HEK293T (cell line): ENCODE results near the gene LYL1.

ENCODE experiments used
- CTCF ChIA-PET: fragments of 350-600 bp; formaldehyde crosslinking; extraction: SDS; loops from one replicate; lab custom pipeline; 2021; ENCODE audit warnings: antibody characterized with exemption, inconsistent platforms; lab: Yijun Ruan, JAX
- POLR2A ChIA-PET: fragments of 350-600 bp; formaldehyde crosslinking; extraction: SDS; loops from one replicate; lab custom pipeline; 2020; ENCODE audit warnings: antibody characterized with exemption, inconsistent platforms; lab: Yijun Ruan, JAX
- DNase-seq: peaks from one replicate; pipeline ENCODE4 v3.0.0; 2012; ENCODE audit warnings: mixed read lengths; ENCODE audit errors: extremely low spot score
- ARNT ChIP-seq: fragments of 450-650 bp; IDR thresholded peaks from 2 replicates; pipeline ENCODE4 v1.6.1; 2017; ENCODE audit warnings: mild to moderate bottlenecking
- BHLHE40 ChIP-seq: fragments of 450-650 bp; IDR thresholded peaks from 2 replicates; pipeline ENCODE4 v1.6.1; 2016; ENCODE audit warnings: mild to moderate bottlenecking, moderate library complexity, borderline replicate concordance
- CTBP1 ChIP-seq: fragments of 450-650 bp; IDR thresholded peaks from 2 replicates; pipeline ENCODE4 v1.6.1; 2016; ENCODE audit warnings: borderline replicate concordance
- ELF4 ChIP-seq: fragments of 450-650 bp; IDR thresholded peaks from 2 replicates; pipeline ENCODE4 v1.6.1; 2017; ENCODE audit warnings: antibody characterized with exemption
- FOXA1 ChIP-seq: fragments of 450-650 bp; IDR thresholded peaks from 2 replicates; pipeline ENCODE4 v1.6.1; 2016; ENCODE audit warnings: mild to moderate bottlenecking
- FOXK2 ChIP-seq: fragments of 450-650 bp; IDR thresholded peaks from 2 replicates; pipeline ENCODE4 v1.6.1; 2016; ENCODE audit warnings: mild to moderate bottlenecking
- FOXM1 ChIP-seq: fragments of 450-650 bp; IDR thresholded peaks from 2 replicates; pipeline ENCODE4 v1.6.1; 2017; ENCODE audit warnings: mild to moderate bottlenecking, borderline replicate concordance
- HDGF ChIP-seq: fragments of 450-650 bp; IDR thresholded peaks from 2 replicates; pipeline ENCODE4 v1.6.1; 2017; ENCODE audit warnings: antibody characterized with exemption, borderline replicate concordance
- L3MBTL2 ChIP-seq: fragments of 450-650 bp; conservative IDR thresholded peaks from 2 replicates; pipeline ENCODE4 v1.6.1; 2016; ENCODE audit warnings: mild to moderate bottlenecking
- LEF1 ChIP-seq: fragments of 450-650 bp; IDR thresholded peaks from 2 replicates; pipeline ENCODE4 v1.6.1; 2017; ENCODE audit warnings: mild to moderate bottlenecking, borderline replicate concordance
- NFRKB ChIP-seq: fragments of 450-650 bp; IDR thresholded peaks from 2 replicates; pipeline ENCODE4 v1.6.1; 2016; ENCODE audit warnings: mild to moderate bottlenecking, moderate library complexity
- SP1 ChIP-seq: fragments of 450-650 bp; IDR thresholded peaks from 2 replicates; pipeline ENCODE4 v1.6.1; 2017
- SUZ12 ChIP-seq: fragments of 450-650 bp; IDR thresholded peaks from 2 replicates; pipeline ENCODE4 v1.6.1; 2016; ENCODE audit warnings: mild to moderate bottlenecking
- TARDBP ChIP-seq: fragments of 450-650 bp; IDR thresholded peaks from 2 replicates; pipeline ENCODE4 v1.6.1; 2016
- ZNF384 ChIP-seq: fragments of 450-650 bp; IDR thresholded peaks from 2 replicates; pipeline ENCODE4 v1.6.1; 2016
- TF ChIP-seq, protein P1 (sequence below): fragments of 450-650 bp; IDR thresholded peaks from 2 replicates; pipeline ENCODE4 v1.6.1; 2016

The LYL1 gene

DNA sequence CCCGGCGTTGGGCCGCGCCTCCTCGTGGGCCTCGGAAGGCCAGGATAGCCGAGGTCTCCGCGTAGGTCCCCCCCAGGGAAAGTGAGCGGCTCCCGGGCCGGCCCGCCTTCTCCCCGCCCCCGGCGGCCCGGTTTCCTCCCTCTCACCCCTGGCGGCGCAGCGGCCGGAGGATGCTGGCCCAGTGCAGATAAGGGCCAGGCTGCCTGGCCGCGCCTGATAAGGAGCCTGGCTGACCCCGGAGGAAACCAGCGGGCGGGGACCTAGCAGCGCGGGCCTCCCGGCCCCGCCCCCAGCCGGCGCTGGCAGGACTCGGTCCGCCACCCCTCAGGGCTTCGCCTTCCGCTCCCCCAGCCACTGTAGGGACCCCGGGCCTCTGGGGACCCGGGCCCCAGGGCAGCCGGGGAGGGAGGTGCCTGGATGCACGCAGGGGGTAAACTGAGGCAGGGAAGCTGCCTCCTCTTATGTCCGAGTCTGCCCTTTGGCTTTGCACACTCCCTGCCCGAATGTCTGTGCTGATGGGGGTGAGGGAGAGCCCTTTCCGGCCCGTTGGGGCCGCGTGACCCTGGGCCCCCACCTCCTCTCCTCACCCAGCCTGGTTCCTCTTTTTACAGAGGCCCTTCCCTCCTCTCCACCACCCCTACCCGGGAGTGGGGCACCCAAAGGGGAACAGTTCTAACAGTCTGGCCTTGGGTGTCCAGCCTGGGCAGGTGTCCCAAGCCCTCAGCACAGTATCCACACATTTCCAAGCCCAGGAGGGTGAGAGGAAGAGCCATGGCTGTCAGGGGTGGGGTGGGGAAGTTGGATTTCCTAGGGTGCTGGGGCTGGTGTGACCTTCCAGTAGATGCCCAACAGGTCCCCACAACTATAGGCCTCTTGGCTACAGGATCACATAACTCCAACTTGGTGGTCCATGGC is at the start of gene LYL1:
TSS of gene LYL1 (minus strand) at position 193 of the 915 bp plus-strand sequence. CDS start 1,687 bp downstream, outside the sequence.
- DNase-seq, result no peak
- ChIA-PET POLR2A (no interaction called here), CTCF (interaction anchor here (1.5 kb wide), 1 partner anchor 138 kb away, joined by 4 read pairs; no protein-coding TSS in a partner anchor)
- TF ChIP-seq LEF1 (no peak), BHLHE40 (no peak), ELF4 (no peak), NFRKB (no peak), TARDBP (no peak), FOXM1 (no peak), HDGF (no peak), ARNT (no peak), SP1 (no peak)
- TF ChIP-seq, protein P1, sequence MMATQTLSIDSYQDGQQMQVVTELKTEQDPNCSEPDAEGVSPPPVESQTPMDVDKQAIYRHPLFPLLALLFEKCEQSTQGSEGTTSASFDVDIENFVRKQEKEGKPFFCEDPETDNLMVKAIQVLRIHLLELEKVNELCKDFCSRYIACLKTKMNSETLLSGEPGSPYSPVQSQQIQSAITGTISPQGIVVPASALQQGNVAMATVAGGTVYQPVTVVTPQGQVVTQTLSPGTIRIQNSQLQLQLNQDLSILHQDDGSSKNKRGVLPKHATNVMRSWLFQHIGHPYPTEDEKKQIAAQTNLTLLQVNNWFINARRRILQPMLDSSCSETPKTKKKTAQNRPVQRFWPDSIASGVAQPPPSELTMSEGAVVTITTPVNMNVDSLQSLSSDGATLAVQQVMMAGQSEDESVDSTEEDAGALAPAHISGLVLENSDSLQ, result no peak

DNA sequence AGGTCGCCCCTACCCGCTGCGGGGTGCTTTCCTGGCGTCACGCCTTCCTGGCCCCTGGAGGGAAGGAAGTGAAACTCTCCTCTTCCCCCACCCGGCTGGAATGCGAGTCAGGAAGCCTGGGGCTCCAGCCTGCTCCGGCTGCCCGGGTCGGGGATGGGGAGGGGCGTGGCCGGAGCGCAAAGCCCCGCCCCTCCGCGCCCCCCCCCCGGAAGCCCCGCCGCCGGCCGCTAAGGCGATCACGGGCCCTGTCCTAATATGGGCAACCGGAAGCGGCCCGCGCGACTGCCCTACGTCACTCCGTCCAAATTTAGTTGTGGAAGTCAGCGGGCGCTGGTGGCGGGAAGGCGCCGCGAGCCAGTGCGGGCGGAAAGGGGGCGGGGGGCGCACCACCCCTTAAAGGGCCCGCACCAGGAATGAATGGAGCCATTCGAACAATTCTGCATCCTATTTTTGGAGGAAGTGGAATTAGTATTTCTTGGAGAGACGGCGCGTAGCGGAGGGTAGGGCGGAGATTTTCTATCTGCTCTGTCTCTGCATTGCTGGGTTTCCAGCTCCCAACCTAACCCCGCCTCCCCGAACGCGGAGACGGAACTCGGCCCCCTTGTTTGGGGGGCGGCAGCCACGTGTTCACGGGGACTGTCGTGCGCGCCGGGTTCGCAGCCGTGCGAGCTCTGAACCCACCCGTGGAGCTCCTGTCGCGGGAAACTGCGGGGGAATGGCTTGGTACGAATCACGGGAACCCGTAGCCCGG is 49.1 kb upstream of the LYL1 start:
- TF ChIP-seq FOXM1, result peak; percentile 48; the same call in 1 of the 2 replicates
- TF ChIP-seq, protein P1, result peak; percentile 40; the same call in 1 of the 2 replicates
- peak; percentile 76 for TF ChIP-seq L3MBTL2
- no peak for TF ChIP-seq SUZ12
- TF ChIP-seq SP1, result no peak
- TF ChIP-seq CTBP1, result no peak
- ChIA-PET CTCF (interaction anchor here (0.9 kb wide), 1 partner anchor 9 kb away, joined by 4 read pairs; no protein-coding TSS in a partner anchor), POLR2A (interaction anchor here (0.7 to 2.2 kb wide), 28 partner anchors 10 to 612 kb away, joined by 3 to 66 read pairs (median 4); partner anchors contain the start of genes MRI1 and NACC1)
- peak; percentile 94 for DNase-seq

DNA sequence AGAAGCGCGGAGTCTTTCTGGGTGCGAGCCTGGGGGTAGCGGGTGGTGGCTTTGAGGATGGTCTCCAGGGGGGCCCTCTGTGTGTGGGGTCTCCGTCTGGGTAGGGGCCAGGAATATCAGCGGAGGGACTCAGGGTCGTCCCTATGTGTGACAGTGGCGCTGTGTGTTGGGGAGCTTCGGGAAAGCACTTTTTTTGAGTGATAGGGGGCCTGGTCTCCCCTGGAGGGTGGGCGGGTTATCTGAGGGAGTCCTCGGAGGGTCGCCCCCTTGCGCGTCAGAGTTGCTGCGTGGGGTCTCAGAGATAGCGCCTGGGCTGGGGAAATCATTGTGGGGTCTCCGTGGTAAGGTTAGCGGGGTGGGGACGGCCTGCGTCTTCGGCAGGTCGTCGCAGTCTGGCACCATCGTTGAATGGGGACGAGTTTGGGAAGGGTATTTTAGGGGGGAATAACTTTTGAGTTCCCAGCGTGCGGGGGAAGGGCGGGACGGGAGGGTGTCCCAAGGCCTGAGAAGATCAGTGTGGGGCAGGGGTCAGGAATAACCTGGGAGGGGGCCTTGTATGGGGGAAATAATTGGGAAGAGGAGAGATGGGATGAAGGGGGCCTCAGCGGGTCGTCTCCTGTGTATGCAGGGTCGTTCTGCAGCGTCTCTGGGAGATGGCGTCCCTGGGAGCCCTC is 48.4 kb upstream of the LYL1 start:
- ChIA-PET CTCF (interaction anchor here (0.5 to 1.2 kb wide), 3 partner anchors 12 to 473 kb away, joined by 3 read pairs; no protein-coding TSS in a partner anchor), POLR2A (interaction anchor here (2.2 to 2.5 kb wide), 3 partner anchors 12 to 44 kb away, joined by 6 to 15 read pairs (median 11); partner anchors contain the start of gene NACC1)
- no peak for DNase-seq
- no peak for TF ChIP-seq LEF1
- no peak for TF ChIP-seq ZNF384
- no peak for TF ChIP-seq ELF4
- no peak for TF ChIP-seq SP1
- TF ChIP-seq TARDBP, result no peak
- TF ChIP-seq BHLHE40, result no peak
- no peak for TF ChIP-seq FOXK2
- no peak for TF ChIP-seq NFRKB
- no peak for TF ChIP-seq CTBP1
- no peak for TF ChIP-seq L3MBTL2
- TF ChIP-seq FOXM1, result no peak
- TF ChIP-seq SUZ12, result no peak
- TF ChIP-seq ARNT, result no peak
- no peak for TF ChIP-seq FOXA1
- TF ChIP-seq, protein P1, result no peak
- TF ChIP-seq HDGF, result no peak

DNA sequence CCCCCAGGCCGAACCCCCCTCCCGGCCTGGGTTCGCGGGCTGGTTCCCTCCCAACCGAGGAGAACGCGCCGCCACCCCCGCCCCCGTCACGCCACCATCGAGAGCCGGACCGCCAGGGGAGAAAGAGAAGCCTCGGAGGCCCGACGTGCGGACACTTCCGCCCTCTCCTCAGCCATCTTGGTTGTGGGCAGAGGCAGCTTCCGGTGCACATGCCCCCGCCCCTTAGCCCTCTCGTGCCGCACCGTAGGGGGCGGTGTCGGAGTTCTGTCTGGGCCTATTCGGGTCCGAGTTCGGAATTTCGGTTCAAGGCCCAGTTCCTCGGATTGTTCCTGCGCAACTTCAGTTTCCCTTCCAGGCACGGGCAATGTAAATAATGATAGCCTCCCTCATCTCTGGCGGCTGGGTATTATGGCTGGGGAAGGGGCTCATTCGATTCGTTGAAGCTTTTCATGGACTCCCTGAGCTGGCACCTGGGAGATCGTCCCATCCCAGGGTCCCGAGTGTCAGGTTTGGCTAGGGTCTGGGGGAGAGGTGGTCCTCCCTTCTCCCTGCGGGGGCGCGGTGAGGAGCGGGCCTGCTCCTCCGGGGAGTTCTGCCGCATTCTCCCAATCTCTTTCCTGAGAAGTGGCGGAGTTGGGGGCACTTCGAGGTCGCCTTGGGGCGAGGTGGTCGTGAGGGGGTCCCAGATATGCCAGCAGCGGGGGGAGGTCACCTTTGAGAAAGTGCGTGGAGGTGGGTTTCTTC is 47.7 kb upstream of the LYL1 start, which contains the start of the genes IER2 and STX10:
TSS of gene IER2 (plus strand) at position 225 of the 744 bp plus-strand sequence. CDS start 2,776 bp downstream, outside the sequence.
TSS of gene STX10 (minus strand) at position 189 of the 744 bp plus-strand sequence. CDS start 202 bp downstream, outside the sequence.
- TF ChIP-seq L3MBTL2 (peak; percentile 58; the same call in 1 of the 2 replicates), ARNT (no peak), ELF4 (peak; percentile 81)
- ChIA-PET POLR2A (interaction anchor here (2.2 to 2.5 kb wide), 3 partner anchors 13 to 45 kb away, joined by 6 to 15 read pairs (median 11); partner anchors contain the start of gene NACC1), CTCF (interaction anchor here (0.7 to 1.2 kb wide), 3 partner anchors 13 to 472 kb away, joined by 3 read pairs; no protein-coding TSS in a partner anchor)
- peak; percentile 84 for DNase-seq
